Kidney tubule cell (primary cell): ENCODE measurements around the gene GIT1.

ENCODE experiments used
- DNase-seq: peaks from one replicate; pipeline ENCODE4 v3.0.0-alpha.2; 2018; ENCODE audit warnings: low spot score

Gene GIT1, protein sequence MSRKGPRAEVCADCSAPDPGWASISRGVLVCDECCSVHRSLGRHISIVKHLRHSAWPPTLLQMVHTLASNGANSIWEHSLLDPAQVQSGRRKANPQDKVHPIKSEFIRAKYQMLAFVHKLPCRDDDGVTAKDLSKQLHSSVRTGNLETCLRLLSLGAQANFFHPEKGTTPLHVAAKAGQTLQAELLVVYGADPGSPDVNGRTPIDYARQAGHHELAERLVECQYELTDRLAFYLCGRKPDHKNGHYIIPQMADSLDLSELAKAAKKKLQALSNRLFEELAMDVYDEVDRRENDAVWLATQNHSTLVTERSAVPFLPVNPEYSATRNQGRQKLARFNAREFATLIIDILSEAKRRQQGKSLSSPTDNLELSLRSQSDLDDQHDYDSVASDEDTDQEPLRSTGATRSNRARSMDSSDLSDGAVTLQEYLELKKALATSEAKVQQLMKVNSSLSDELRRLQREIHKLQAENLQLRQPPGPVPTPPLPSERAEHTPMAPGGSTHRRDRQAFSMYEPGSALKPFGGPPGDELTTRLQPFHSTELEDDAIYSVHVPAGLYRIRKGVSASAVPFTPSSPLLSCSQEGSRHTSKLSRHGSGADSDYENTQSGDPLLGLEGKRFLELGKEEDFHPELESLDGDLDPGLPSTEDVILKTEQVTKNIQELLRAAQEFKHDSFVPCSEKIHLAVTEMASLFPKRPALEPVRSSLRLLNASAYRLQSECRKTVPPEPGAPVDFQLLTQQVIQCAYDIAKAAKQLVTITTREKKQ

DNA sequence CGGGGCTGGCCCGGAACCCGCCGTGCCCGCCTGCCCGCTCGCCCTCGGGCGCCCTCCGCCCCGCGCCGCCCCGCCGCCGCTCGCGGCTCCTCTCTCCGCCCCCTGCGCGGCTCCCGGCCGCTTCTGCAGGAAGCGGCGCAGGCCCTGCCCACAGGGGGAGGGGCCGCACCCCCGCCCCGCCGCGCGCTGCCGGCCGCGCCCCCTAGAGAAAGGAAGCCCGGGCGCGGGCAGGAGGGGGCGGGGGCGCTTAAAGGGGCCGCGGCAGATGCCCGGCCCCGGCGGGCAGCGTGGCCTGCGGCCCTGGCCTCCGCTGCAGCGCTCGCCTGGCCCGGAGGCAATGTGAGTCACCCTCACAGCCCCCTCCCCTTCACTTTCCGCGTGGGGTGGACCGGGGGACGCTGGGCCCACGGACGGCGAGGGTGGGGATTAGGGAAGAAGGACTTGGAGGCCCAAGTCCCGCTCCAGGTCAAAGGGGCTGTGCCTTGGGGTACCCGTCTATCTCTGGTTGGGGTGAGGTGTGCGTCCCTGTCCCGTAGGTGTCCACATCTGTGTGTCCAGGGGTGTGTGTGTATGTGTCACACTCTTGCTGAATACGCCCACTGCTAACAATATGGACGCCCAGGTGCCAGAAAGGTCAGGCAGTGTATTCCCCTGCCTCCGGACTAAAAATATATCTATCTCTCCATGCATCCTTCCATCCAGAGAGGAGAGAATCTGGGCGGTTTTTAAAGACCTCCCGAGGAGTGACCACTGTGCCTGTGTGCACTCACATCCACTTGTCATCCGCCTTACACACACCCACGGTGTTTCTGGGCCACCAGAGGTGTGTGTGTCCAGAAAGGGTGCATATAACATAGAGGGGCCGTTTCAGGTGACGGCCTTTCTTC is at the start of gene GIT1:
Gene GIT1, minus strand, starts transcription at position 125 of the 887 bp plus-strand sequence. CDS start 270 bp downstream, outside the sequence.
- peak; percentile 90 for DNase-seq

DNA sequence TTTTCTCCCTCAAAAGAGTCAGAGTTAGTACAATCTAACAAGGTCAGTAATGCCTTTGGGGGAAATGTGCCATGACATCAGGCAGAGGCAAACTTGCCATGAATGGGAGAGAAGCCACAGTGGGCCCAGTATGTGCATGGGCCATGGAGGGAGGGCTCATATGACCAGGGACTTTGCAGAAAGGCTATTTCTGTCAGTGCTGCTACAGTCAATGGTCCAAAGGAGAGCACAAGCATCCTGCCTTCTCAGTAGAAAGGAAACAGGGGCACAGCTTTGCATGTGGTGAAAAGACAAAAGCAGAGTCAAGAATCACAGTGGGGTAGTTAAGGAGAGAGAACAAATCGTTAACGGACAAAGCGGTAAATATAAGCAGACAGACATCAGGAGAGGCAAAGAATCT is 44.4 kb upstream of the GIT1 start:
- DNase-seq: no peak

DNA sequence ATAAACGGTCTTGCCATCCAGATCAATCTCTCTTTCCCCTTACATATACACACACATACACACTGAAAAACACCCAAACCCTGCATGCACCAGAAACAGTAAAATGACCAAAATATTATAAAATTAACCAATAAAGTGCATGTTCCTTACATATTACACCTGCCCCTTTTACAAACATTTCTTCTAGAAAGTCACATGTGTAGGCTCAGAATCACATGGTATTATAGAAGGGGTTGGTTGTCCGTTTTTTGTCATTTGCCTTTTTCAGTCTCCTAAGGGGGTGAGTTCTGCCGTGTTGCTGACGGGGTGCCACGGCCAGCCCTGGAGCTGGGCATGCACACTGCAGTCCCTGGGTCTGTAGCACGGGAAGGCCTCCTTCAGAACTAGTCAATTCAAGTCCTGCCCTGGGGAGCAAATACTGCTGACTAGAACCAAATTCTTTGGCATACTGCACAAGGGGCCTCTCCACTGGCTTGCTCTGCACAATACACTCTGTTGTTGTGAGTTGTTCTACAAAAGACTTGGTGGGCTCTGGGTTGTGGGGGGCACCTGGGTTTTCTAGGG is 41.3 kb upstream of the GIT1 start:
- no peak for DNase-seq

DNA sequence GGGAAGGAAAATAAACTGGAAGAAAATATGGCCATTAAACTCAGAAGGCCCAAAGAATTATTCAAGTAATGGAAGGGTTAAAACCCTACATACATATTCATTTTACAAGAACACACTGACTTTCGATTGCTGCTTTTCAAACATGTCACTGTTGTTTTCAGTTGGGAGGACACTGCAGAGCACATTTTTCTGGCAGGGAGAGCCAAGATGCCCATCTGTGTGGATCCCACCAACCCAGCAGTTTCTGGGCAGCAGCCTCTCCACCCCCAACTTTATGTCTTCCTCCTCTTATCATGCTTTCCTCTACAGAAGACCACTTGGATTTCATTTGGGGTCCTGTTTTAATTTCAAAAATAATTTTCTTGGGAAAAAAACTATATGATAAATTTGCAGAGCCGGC is 40.4 kb upstream of the GIT1 start:
- DNase-seq: no peak

DNA sequence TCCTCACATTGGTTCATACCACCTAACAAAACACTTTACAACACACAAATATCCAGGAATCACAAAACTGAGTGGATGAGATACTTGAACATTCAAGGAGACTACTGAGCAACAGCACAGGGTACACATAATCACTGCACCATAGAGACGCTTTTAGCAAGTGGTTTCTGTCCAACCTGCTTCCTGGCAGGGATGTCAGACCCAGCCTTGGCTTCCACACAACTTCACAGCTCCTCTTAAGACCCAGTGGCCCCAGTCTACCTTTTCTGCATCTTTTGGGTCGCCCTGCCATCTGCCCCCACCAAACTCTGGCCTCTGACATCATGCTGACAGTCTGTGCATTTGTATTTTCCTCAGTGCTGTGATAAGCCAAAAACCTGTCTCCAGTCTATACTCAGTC is 39.2 kb upstream of the GIT1 start:
- DNase-seq: no peak

DNA sequence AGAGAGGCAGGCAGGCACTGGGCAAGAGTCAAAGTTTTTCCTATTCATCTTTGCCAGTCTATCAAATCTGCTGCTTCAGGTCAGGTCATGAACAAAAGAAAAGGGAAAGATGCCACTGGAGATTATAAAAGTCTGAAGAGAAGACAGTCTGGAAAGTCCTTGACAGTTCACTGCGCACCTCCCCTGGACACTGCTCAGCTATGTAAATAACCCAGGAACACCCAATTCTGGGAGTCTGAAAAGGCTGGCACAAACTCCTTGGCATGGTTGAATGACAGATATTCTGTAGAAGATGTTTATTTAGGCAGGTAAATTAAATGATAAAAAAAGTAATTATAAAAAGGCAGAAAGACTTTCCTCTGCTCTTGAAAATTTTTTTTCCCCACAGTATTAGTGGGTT is 38.5 kb upstream of the GIT1 start:
- no peak for DNase-seq

DNA sequence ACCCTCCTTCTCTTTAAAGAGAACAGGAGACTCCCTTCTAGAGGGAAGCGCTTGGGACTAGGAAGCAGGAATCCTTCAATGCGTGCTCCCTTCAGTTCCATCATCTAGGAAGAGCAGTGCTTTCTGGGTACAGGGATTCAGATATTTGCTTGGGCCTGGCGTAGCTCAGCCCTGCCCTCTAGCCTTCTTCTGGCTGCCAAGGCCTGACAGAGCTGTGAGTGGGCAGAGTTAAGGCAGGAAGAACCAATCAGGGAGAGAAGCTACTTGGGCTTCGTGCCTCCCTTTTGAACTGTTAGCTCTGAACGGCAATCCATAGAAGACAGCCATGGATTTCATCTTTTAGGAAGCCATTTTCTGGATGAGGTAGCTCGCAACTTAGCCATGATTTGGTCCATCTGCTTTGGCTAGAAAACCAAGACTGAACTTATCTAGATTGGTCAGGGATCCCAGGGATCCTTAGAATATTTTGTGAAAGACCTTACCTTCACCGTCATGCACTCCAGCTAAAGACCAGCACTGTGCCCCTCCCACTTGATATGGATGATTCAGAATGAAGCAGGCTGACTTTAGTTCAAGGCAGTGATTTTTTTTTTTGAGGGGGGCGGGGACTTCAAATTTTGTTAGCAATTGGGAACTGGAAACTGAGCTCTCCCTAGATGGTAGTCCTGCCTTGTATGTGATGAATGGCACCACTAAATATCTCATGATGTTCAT is 35.7 kb upstream of the GIT1 start:
- no peak for DNase-seq

DNA sequence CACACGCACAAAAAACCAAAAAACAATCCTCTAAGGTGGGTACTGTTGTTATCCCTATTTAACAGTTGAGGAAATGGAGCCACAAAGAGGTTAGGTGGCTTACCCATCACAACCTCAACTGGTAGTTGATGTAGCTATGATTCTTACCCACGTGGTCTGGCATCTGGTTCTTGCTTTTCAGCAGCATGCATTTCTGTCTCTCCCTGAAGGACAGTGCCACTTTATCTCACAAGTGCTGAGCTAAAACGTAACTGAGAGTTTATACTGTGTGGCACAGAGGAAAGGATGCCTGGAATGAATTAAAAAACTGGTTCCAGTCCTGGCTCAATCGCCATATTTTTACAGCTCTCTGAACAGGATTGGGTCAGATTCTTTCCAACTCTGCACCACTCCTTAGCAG is 35.1 kb upstream of the GIT1 start:
- DNase-seq: no peak

DNA sequence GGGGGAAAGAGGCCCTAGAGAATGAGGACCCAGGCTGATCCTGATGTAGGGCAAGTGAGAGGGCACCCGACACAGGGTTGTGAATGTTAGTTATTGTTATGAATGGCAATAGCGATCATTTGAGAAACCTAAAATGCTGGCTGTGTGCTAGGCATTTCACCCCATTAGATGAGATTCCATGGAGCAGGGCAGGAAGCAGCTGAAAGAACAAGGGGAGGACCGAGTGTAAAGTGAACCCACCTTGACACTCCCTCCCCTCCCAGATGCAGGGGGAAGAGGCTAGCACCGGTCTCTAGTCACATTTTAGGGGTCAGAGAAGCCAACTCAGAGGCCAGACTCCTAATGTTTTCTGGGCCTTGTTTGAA is 33.8 kb upstream of the GIT1 start:
- DNase-seq: no peak

DNA sequence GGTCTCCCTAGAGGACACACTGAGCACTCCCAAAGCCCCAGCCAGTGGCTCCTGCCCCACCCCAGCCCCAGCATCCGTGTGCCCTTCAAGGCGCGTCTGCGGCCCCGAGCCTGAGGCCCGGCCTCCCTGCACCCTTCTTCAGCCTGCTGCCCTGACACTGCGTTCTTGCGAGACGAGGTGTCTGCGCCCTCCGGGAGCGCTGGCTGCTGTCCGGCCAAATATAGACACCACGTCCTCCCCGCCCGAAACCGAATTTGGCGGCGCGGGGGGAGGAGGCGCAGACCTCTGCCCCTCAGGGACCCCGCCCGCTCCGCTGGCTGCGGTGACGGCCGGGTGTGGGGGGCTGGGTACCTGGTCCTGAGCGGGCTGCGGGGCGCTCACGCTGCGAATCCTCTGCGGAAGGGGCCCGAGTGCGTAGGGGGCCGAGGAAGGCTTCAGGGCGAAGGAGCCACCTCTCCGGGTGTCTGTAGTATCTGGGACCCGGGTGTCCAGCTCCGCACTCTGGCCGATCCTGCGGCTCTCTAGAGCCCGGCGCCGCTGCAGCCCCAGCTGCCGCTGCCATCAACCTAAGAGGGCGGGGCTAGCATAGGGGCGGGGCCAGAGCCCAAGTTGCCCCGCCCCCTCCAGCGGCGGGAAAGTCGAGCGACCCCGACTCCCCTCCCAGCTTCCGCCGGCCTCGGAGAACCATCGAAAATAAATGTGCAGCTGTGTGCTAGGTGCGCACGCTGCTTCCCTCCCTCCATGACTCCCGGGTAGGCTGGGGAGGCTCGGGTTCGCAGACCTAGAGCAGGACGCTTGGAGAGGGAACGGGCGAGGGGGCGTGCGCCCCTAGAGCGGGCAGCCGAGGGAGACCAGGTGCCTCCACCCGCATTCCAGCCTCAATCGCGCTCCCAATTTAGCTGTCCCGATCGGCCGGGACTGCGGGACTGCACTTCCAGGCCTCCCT is 33.2 kb upstream of the GIT1 start, which contains the start of gene CORO6:
Gene CORO6, minus strand, starts transcription at position 576 of the 946 bp plus-strand sequence. CDS start 1,491 bp downstream, outside the sequence.
- peak; percentile 49 for DNase-seq

DNA sequence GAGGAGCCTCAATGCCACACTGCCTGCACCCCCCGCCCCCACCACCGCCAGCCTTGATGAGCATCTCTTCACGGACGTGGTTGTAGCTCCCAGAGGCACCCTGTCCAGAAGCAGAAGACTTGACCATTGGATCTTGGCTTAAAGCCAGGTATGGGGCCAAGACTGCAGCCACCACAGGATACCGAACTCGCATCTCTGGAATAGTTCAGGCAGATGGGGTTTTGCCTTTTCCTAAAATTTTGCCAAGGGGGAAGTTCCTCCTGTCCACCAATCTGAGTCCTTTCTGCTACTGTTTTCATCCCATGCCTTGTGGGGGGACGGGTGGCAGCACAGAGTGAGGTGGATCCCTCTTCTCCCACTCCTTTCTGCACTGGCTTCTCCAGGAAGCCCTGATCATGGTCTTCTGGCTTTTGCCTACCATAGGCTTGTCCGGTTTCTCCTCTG is 32.3 kb upstream of the GIT1 start:
- DNase-seq: peak; percentile 40

DNA sequence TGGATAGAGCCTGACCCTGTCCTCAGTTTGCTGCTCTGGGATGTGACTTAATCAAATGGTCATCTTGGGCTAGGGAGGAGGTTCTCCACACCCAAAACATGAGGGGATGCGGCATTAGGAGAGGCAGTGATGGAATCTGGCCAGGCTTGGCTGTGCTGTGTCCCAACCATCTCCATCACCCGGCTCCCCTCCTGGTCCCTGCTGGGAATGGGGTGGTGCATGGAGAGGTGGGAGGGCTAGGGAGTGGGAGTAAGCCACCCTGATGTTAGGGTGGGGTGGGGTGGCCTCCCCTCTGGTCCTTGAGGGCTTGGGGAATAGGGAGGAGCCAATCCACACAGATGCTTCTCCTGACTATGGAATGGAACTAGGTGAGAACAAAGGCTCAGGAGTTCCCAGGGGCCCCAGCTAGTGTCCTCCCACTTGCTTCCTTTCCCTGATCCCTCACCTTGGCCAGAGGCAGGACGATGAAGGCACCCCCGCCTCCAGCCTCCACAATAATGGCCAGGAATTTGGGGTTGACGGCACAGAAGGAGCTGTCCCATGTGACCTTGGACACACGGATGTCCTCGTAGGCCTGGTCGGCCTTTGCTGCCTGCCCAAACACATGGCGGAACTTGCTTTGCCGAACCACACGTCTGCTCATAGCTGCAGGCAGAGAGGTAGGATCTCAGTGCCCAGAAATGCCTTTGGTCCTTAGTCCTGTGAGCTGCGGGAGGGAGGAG is 31.5 kb upstream of the GIT1 start:
- no peak for DNase-seq

DNA sequence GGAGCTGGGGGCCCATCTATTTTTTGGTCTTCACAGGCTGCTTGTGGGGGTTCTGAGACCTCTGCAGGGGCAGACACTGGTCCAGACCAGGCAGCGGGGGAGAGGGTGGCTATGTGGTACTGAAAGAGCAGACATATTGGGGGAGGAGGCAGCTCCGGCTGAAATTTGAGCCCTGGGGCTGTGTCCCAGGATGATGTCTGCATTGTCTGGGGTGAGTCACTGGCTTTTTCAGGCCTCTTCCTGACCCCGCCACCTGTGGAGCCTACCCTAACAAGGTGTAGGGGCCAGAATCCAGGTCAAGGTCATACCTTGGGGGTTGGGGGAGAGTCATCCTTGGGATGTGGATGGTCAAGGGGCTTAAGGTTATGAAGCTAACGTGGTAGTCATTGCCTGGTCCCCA is 30.8 kb upstream of the GIT1 start:
- peak; percentile 50 for DNase-seq

DNA sequence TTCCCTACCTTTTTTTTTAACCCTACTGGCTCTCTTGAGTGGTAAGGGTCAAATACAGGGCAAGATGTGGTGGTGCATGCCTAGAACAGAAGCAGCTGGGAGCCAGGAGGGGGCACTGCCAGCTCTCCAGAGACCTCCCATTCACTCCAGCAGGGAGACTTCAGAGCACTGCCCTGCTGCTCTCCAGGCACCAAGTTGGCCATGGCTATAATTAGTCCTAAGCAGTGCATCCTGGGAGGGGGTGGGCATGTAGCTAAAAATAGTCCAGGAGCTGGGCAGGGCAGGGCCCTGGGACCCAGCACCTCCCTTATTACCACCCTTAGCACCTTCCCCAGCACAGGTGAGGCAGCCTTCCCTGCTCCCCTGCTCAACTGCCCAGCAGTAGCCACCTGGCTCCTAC is 29.8 kb upstream of the GIT1 start:
- peak; percentile 45 for DNase-seq

DNA sequence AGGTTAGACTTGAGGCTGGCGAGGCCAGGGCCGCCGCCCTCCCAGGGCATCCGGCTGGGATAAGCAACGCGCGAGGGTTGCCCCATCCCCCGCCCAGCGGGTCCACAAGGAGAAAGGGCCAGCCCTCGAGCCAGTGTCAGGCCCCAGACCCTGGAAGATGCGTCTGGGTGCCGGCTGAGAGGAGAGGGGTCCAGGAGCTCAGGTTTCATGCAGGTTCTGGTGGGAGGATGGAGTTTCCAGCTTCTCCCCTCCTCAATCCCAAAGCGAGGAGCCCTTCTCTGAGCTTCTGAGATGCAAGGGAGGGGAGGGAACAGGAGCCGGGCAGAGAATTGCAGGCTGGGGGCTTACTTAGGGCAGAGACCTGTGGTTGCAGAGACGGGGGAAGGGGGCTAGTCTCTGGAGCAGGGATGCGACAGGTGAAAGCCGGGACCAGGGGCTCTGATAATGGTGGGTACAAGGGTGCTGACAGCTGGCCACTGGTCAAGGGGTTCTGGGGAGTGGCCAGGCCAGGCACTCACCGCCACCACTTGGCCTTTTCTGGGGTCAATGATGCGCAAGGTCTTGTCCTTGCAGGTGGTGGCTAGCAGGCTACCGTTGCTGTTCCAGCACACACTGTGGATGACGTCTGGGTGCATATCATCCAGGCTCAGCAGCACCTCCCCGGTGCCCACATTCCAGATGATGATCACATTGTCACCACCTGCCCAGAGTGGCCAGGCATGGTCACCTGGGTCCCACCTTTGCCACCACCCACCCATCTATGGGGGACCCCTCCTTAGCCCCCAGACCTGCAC is 29.0 kb upstream of the GIT1 start:
- no peak for DNase-seq

DNA sequence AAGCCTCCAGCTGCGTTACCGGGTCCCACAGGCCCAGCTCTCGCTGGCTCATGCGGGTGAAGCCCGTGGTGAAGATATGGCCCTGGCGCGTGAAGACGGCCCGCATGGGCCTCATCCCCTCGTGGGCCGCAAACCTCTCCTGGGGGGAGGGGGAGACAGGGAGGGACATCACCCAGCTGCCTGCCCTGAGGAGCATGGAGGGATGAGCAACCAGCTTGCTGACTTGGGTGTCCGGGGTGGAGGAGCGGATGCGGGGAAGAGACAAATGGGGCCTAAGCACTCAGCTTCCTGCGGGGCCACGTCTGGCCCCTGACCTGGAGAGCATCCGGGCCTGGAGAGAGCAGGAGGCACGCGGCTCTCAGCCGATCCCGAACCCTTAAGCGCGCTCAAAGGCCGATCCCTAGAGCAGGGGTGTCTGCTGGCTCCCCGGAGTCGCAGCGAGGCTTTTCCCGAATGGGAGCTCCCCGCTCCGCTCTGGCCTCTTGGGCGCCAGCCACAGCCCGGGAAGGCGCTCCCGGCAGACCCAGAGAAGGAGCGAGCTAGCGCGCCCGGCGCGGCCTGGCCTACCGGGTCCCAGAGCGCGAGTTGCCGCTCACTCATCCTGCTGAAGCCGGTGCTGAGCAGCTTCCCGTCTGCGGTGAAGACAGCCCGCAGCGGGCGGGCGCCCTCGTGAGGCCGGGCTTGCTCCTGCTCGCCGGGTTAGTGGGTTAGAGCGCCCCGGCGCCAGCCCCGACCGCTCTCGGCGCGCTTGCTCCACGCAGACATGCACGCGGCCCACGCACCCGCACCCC is 28.2 kb upstream of the GIT1 start:
- peak; percentile 83 for DNase-seq

DNA sequence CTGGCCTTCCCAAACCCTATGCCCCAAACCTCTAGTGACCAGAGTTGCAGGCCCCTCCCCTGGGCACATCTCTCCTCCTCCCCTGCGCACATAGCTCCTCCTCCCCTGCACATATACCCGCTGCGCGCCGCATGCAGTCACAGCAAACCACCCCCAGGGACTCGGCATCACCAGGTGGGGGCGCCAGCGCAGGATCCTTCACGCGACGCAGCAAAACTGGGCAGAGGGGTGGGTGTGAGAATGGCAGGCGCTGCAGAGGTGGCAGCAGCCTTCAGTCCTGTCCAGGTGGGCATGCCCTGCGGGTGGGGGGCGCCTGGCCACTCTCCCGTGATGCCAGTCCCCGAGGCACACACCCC is 27.7 kb upstream of the GIT1 start:
- DNase-seq: peak; percentile 87
